Measurements from ENCODE around the gene SPIN1. TPM values are rescaled to one million over a fixed set of nuclear protein-coding genes. Genes with fewer than 3 reads are reported as not detected.

The SPIN1 gene
- total and polyA plus RNA-seq, 9 donors: 56.3 to 86.0 (median 65.8) TPM

Other genes with a start within 250 kb of the SPIN1 start
- gene SPATA31C2, start 250.0 kb upstream of the SPIN1 start, total RNA-seq: 0.04 TPM
- under 1 TPM in 7 of 8 donors, not detected in 1; 0.04 to 0.24 (median 0.07) TPM for gene SPATA31C2, start 250.0 kb upstream of the SPIN1 start, polyA plus RNA-seq (ENCODE audit: insufficient read depth in 1 of 8, insufficient read length in 8 of 8, low replicate concordance in 1 of 8)
- gene NXNL2, start 146.7 kb downstream of the SPIN1 start, total RNA-seq: 0.18 TPM
- gene NXNL2, start 146.7 kb downstream of the SPIN1 start, polyA plus RNA-seq (ENCODE audit: insufficient read depth in 1 of 8, insufficient read length in 8 of 8, low replicate concordance in 1 of 8): under 1 TPM in 7 of 8 donors, not detected in 1; 0.19 to 0.57 (median 0.30) TPM

All from muscle of leg (tissue), 9 donors.